GM12878 (cell line): ENCODE data around the gene GMIP. TPM values are rescaled to one million over a fixed set of nuclear protein-coding genes. Genes with fewer than 3 reads are reported as not detected.
A peak's percentile ranks its signal among the peaks of the same experiment; 100 is the strongest.

Experiments used
- ATAC-seq: fragments of 200-7000 bp; cut with Tn5 transposase; 3 replicates; pipeline ENCODE4 v1.9.1; 2020; ENCODE audit warnings: mild to moderate bottlenecking, moderate library complexity
- BruUV-seq: library from RNA; stranded (reverse); fragments of 400-500 nt; replicated peaks from 2 replicates; lab custom pipeline; 2021; lab: Mats Ljungman, UMichigan
- CTCF ChIA-PET: fragments of 300-600 bp; sonication (Branson Sonifier 250); formaldehyde crosslinking; extraction: SDS; loops from one replicate; lab custom pipeline; 2021; ENCODE audit warnings: inconsistent platforms; lab: Yijun Ruan, JAX
- POLR2A ChIA-PET: fragments of 350-600 bp; formaldehyde crosslinking; extraction: SDS; loops from one replicate; lab custom pipeline; 2021; ENCODE audit warnings: inconsistent platforms; lab: Charles Lee
- RAD21 ChIA-PET: fragments of 300-600 bp; sonication (Branson Sonifier 250); formaldehyde crosslinking; loops from one replicate; lab custom pipeline; 2023; ENCODE audit warnings: antibody characterized with exemption; ENCODE audit not compliant: unreplicated experiment; lab: Charles Lee
- SMC1A ChIA-PET: fragments of 300-600 bp; sonication (Branson Sonifier 250); formaldehyde crosslinking; loops from one replicate; lab custom pipeline; 2023; ENCODE audit not compliant: unreplicated experiment, uncharacterized antibody; lab: Charles Lee
- DNase-seq: peaks from one replicate; pipeline ENCODE4 v3.0.0-alpha.2; 2011; ENCODE audit warnings: low read depth, low spot score
- FAIRE-seq: peaks from 3 replicates; lab custom pipeline; 2011; peaks lifted over from hg19 to GRCh38; lab: Jason Lieb, UNC
- H2AFZ ChIP-seq: 2 replicates; pipeline ENCODE4 v1.6.0; 2011; ENCODE audit warnings: low read depth, low read length, control low read depth; ENCODE audit not compliant: control insufficient read depth
- H3K27ac ChIP-seq: 2 replicates; pipeline ENCODE4 v1.5.1; 2011; ENCODE audit warnings: control low read depth; ENCODE audit not compliant: control insufficient read depth, insufficient read depth
- H3K27me3 ChIP-seq, 2 experiments: replicated peaks in 1 of 2; 2 replicates each; pipeline versions ENCODE4 v1.6.0 to v1.6.1; 2011; ENCODE audit warnings: low read length in 1 of 2; ENCODE audit not compliant: control insufficient read depth in 2 of 2, insufficient read depth in 2 of 2
- H3K36me3 ChIP-seq, 2 experiments: 2 replicates each; pipeline ENCODE4 v1.5.1; 2011; ENCODE audit warnings: low read length in 1 of 2; ENCODE audit not compliant: control insufficient read depth in 2 of 2, insufficient read depth in 2 of 2
- H3K4me1 ChIP-seq: 2 replicates; pipeline ENCODE4 v1.6.1; 2011; ENCODE audit warnings: mild to moderate bottlenecking, low read length, moderate library complexity, mixed read lengths; ENCODE audit not compliant: control insufficient read depth, insufficient read depth
- H3K4me2 ChIP-seq: 2 replicates; pipeline ENCODE4 v1.6.0; 2011; ENCODE audit warnings: control low read depth; ENCODE audit not compliant: control insufficient read depth, insufficient read depth
- H3K4me3 ChIP-seq: fragments of 200-600 bp; sonication (generic); 2 replicates; pipeline ENCODE4 v1.5.1; 2016
- H3K79me2 ChIP-seq: 2 replicates; pipeline ENCODE4 v1.6.0; 2011; ENCODE audit warnings: low read length; ENCODE audit not compliant: control insufficient read depth, insufficient read depth
- H3K9ac ChIP-seq: 2 replicates; pipeline ENCODE4 v1.8.0; 2011; ENCODE audit warnings: low read length, control low read depth, mixed read lengths; ENCODE audit not compliant: control insufficient read depth, insufficient read depth
- H3K9me3 ChIP-seq: replicated peaks from 3 replicates; pipeline ENCODE4 v1.5.1; 2011; ENCODE audit warnings: mild to moderate bottlenecking, low read length; ENCODE audit not compliant: control insufficient read depth, insufficient read depth
- H4K20me1 ChIP-seq: 2 replicates; pipeline ENCODE4 v1.6.0; 2011; ENCODE audit not compliant: control insufficient read depth, insufficient read depth
- CTCF ChIP-seq, 3 experiments: IDR thresholded peaks in 2 of 3; conservative IDR thresholded peaks in 1 of 3; 2 replicates each; pipeline ENCODE4 v1.5.1; 2011; ENCODE audit warnings: low read depth in 3 of 3, low read length in 3 of 3, mild to moderate bottlenecking in 3 of 3, control low read depth in 2 of 3, moderate library complexity in 2 of 3, inconsistent platforms in 1 of 3, mixed read lengths in 1 of 3; ENCODE audit not compliant: control insufficient read depth in 2 of 3, insufficient read depth in 1 of 3; ENCODE audit errors: extremely low read depth in 1 of 3
- WRNIP1 ChIP-seq: IDR thresholded peaks from 2 replicates; pipeline ENCODE4 v1.6.1; 2011; ENCODE audit warnings: low read depth, low read length, improper control_type of control experiment, borderline replicate concordance
- ZBTB33 ChIP-seq: fragments of 450-650 bp; IDR thresholded peaks from 2 replicates; pipeline ENCODE4 v1.6.1; 2017; ENCODE audit warnings: mild to moderate bottlenecking
- WGBS: methylation state at CpG from one replicate; pipeline ENCODE4 v1.1.6; 2016; ENCODE audit warnings: low lambda C conversion rate; ENCODE audit not compliant: insufficient replicate concordance, insufficient coverage; ENCODE audit errors: missing lambda C conversion rate; 5-methylcytosine and 5-hydroxymethylcytosine counted together
- in situ Hi-C: fragments of 300-500 bp; cut with MboI; formaldehyde crosslinking; loops from 9 replicates; pipeline ENCODE4 v1.14.3; 2018; ENCODE audit warnings: mixed read lengths
- intact Hi-C: fragments of 100-400 bp; cut with micrococcal nuclease; formaldehyde crosslinking; loops from one replicate; pipeline ENCODE4 v1.14.2; 2022; ENCODE audit not compliant: unreplicated experiment
- polyA plus RNA-seq, 11 experiments: library from polyadenylated mRNA; depleted of rRNA in 4 of 11; unstranded in 6 of 11; stranded (reverse) in 5 of 11; fragments of >200 nt; fragmentation: Nextera tagmentation in 4 of 11; fragmentation: Illumina TruSeq in 1 of 11; extraction: Ambion mirVana in 4 of 11; extraction: Trizol in 1 of 11; gene quantifications; 1 replicate in 1 of 11; 2 replicates in 10 of 11; pipeline versions ENCODE4 v1.2.1 to v1.2.3, GENCODE V29; 2011 to 2016; ENCODE audit warnings: inconsistent platforms in 2 of 11, missing spikeins in 2 of 11, low read depth in 1 of 11
- total RNA-seq, 4 experiments: library from RNA; depleted of rRNA in 3 of 4; stranded (reverse); fragments of >200 nt in 3 of 4; fragmentation: Illumina TruSeq in 1 of 4; extraction: Trizol in 1 of 4; gene quantifications; 2 replicates each; pipeline versions ENCODE4 v1.2.1 to v1.2.3, GENCODE V29; 2013 to 2021

GMIP gene
- total and polyA plus RNA-seq, 10 of the 15 experiments (the other 5 are each of a cell fraction or from before 2014, with no cell fraction given): 1.5 to 63.5 (median 22.3) TPM

GRCh38 chr19:19624032-19624570 is 19.4 kb downstream of the GMIP start:
- H3K4me3 ChIP-seq: no peak overlapping the region
- H3K4me1 ChIP-seq: 0 out of 2 replicates have a peak, but pooled peaks cover 5% of the 10 kb centered on the region
- WGBS: 98% methylated on average over 19 of the region's 19 CpGs
- DNase-seq: no peak
- no peak overlapping the region for H3K9ac ChIP-seq
- intact Hi-C loops: no loop called here
- ChIA-PET SMC1A (interaction anchor here (0.6 to 1.5 kb wide), 2 partner anchors 16 to 27 kb away, joined by 3 read pairs; no protein-coding TSS in a partner anchor), CTCF (interaction anchor here (1.0 kb wide), 2 partner anchors 18 to 69 kb away, joined by 3 to 4 read pairs; no protein-coding TSS in a partner anchor), POLR2A (no interaction called here), RAD21 (interaction anchor here (0.6 kb wide), 1 partner anchor 92 kb away, joined by 3 read pairs; no protein-coding TSS in a partner anchor)
- no peaks in the 10 kb centered on the region for H3K27me3 ChIP-seq
- FAIRE-seq: no peak
- H3K9me3 ChIP-seq: no peaks in the 10 kb centered on the region
- TF ChIP-seq ZBTB33 (0 out of 2 replicates have a peak, but pooled peaks have one; percentile 52), WRNIP1 (no peak), CTCF (IDR thresholded peaks at IDR 0.05 in 2 of 3, conservative IDR thresholded peaks at IDR 0.05 in 1 of 3; ENCODE audit: control insufficient read depth in 2 of 3, extremely low read depth in 1 of 3, insufficient read depth in 1 of 3, low read depth in 3 of 3, low read length in 3 of 3) (0 out of 6 replicates have a peak, but pooled peaks of 1 of the 3 experiments have one; percentile 1)
- no peak overlapping the region for H3K4me2 ChIP-seq
- H2AFZ ChIP-seq: no peak overlapping the region
- no peaks in the 10 kb centered on the region for H4K20me1 ChIP-seq
- ATAC-seq: no peak
- no peak overlapping the region for H3K27ac ChIP-seq
- no TSS peak for BruUV-seq
- in situ Hi-C loops: no loop called here
- no peaks in the 10 kb centered on the region; a peak in 2 of 4 replicates for H3K36me3 ChIP-seq
- no peaks in the 10 kb centered on the region for H3K79me2 ChIP-seq
